Adrenal gland (tissue), 12 donors: ENCODE measurements around the gene MACO1. TPM values are rescaled to one million over a fixed set of nuclear protein-coding genes. Genes with fewer than 3 reads are reported as not detected.
"Not testable (repeated sequence)": the region's sequence is repeated elsewhere in the genome, so short reads cannot be mapped to it uniquely, and the experiment has no call there.

Source experiments
- DNase-seq, 7 donors: peaks; one replicate each; pipeline ENCODE4 v3.0.0-alpha.2; 2019 to 2020
- H3K27ac ChIP-seq, 5 donors: fragments of 200-600 bp; sonication (generic) in 4 of 5; 1 replicate in 3 of 5; 2 replicates in 2 of 5; pipeline versions ENCODE4 v1.5.1 to v1.8.0; 2016 to 2020; ENCODE audit warnings: mild to moderate bottlenecking in 1 of 5
- H3K27me3 ChIP-seq: fragments of 200-600 bp; 2 replicates; pipeline ENCODE4 v1.8.0; 2021
- H3K36me3 ChIP-seq, 2 donors: fragments of 200-600 bp; replicated peaks in 1 of 2; 1 replicate in 1 of 2; 2 replicates in 1 of 2; pipeline versions ENCODE4 v1.5.1 to v1.8.0; 2018 to 2022
- H3K4me1 ChIP-seq, 2 donors: fragments of 200-600 bp; replicated peaks in 1 of 2; 1 replicate in 1 of 2; 2 replicates in 1 of 2; pipeline versions ENCODE4 v1.5.1 to v1.8.0; 2018 to 2021
- H3K4me3 ChIP-seq, 4 donors: fragments of 200-600 bp; sonication (generic) in 3 of 4; one replicate each; pipeline ENCODE4 v1.5.1; 2016 to 2018
- H3K9me3 ChIP-seq, 3 donors: fragments of 200-600 bp; sonication (generic) in 1 of 3; replicated peaks in 1 of 3; 1 replicate in 2 of 3; 2 replicates in 1 of 3; pipeline versions ENCODE4 v1.5.1 to v1.8.0; 2016 to 2021
- POLR2A ChIP-seq, 2 donors: fragments of 450-650 bp; IDR thresholded peaks; one replicate each; pipeline ENCODE4 v1.6.1; 2017; ENCODE audit warnings: antibody characterized with exemption in 2 of 2, mild to moderate bottlenecking in 2 of 2, moderate library complexity in 1 of 2
- WGBS, 4 donors: extraction: QIAGEN DNeasy Blood & Tissue Kit in 2 of 4; methylation state at CpG; one replicate each; pipeline versions ENCODE4 v1.1.5 to v1.1.7; 2013 to 2017; 5-methylcytosine and 5-hydroxymethylcytosine counted together
- intact Hi-C, 2 donors: fragments of 100-400 bp; cut with DNase I; formaldehyde crosslinking; loops; one replicate each; pipeline versions ENCODE4 v1.14.1 to v1.15.0; 2022 to 2023
- polyA plus RNA-seq, 3 donors: library from polyadenylated mRNA; stranded (reverse); fragments of 200-250 nt in 2 of 3; fragments of 350-450 nt in 1 of 3; fragmentation: Illumina TruSeq in 1 of 3; extraction: RNeasy Lipid Tissue Mini Kit (QIAGEN cat#74804) in 1 of 3; gene quantifications; one replicate each; pipeline ENCODE4 v1.2.3, GENCODE V29; 2013 to 2014
- total RNA-seq, 9 donors: library from RNA; depleted of rRNA in 4 of 9; stranded (reverse); fragments of >200 nt in 4 of 9; fragments of 120-200 nt in 1 of 9; fragmentation: NEBNext Ultra II Directional in 1 of 9; extraction: Animal tissue kit (Norgen Biotek cat#: 25700) in 1 of 9; gene quantifications; one replicate each; pipeline versions ENCODE4 v1.1.0 to v1.2.4, GENCODE V29; 2013 to 2023
- TF ChIP-seq, protein P1 (sequence below), 6 experiments: fragments of 450-650 bp in 4 of 6; fragments of 200-600 bp in 2 of 6; sonication (generic) in 1 of 6; IDR thresholded peaks; 1 replicate in 5 of 6; 2 replicates in 1 of 6; pipeline versions ENCODE4 v1.5.1 to v1.8.0; 2016 to 2021; ENCODE audit warnings: antibody characterized with exemption in 6 of 6, mild to moderate bottlenecking in 2 of 6, moderate library complexity in 1 of 6
- donor health status: healthy with polysubstance abuse.
- donor health status: Bipolar disorder and iron deficiency.
- donor health status: DM: yes; HTN: yes; CAD: no.
- donor health status: DM: no; HTN: no; CAD: no.
- donor health status: DM: no; HTN: no; CAD: no.
- donor health status: DM: yes; HTN: yes; CAD: no.

MACO1 gene
- total and polyA plus RNA-seq, 12 donors: 15.1 to 48.4 (median 29.6) TPM

DNA sequence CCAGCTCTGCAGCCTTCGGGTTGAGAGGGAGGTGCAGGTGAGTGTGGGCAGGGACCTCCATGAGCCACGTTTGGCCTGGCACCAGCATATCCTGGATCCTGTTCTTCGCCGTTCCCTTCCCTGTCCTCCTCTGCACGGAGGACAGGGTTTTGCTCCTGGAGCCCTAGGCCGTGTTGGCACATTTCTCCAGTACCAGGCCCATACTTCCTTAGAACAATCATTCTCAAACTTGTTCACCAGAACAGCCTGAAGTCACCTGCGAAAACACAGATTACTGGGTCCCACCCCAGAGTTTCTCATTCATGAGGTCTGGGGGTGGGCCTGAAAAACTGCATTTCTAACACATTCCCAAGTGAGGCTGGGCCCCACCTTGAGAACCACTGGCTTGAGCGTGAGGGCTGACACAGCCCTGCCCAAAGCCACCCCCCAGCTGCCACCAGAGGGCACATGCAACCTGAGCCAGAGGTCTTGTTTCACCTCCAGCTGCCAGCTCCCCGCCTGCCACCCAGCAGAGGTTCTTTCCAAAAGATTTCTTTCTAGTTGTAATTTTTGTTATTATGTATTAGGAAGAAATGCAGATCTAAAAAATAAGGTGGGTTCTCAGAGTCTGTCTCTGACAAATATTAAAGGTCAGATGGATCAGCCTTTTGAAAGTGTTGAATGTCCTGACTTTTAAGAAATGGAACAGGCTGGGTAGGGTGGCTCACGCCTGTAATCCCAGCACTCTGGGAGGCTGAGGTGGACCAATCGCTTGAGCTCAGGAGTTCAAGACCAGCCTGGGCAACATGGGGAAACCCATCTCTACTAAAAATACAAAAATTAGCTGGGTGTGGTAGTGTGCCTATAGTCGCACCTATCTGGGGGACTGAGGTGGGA lies 73.1 kb downstream of the MACO1 start:
- peaks cover 0 to 5% of the 10 kb centered on the region in 2 donors for H3K36me3 ChIP-seq
- no peaks in the 10 kb centered on the region for H3K9me3 ChIP-seq
- peak in 6 of 7 donors; percentile 62 to 78 (median 68) for DNase-seq
- no peaks in the 10 kb centered on the region for H3K27me3 ChIP-seq
- intact Hi-C loops: no loop called here
- no peak overlapping the region for H3K27ac ChIP-seq
- TF ChIP-seq, protein P1, sequence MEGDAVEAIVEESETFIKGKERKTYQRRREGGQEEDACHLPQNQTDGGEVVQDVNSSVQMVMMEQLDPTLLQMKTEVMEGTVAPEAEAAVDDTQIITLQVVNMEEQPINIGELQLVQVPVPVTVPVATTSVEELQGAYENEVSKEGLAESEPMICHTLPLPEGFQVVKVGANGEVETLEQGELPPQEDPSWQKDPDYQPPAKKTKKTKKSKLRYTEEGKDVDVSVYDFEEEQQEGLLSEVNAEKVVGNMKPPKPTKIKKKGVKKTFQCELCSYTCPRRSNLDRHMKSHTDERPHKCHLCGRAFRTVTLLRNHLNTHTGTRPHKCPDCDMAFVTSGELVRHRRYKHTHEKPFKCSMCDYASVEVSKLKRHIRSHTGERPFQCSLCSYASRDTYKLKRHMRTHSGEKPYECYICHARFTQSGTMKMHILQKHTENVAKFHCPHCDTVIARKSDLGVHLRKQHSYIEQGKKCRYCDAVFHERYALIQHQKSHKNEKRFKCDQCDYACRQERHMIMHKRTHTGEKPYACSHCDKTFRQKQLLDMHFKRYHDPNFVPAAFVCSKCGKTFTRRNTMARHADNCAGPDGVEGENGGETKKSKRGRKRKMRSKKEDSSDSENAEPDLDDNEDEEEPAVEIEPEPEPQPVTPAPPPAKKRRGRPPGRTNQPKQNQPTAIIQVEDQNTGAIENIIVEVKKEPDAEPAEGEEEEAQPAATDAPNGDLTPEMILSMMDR (IDR thresholded peaks at IDR 0.05): peak; percentile 11 to 60 (median 50)
- no peak for TF ChIP-seq POLR2A (IDR thresholded peaks at IDR 0.05)
- 80 to 82% (median 81%) methylated on average over 12 of the region's 12 CpGs for WGBS, 4 donors
- no peak overlapping the region for H3K4me3 ChIP-seq
- H3K4me1 ChIP-seq: peaks cover 0 to 8% of the 10 kb centered on the region in 2 donors

DNA sequence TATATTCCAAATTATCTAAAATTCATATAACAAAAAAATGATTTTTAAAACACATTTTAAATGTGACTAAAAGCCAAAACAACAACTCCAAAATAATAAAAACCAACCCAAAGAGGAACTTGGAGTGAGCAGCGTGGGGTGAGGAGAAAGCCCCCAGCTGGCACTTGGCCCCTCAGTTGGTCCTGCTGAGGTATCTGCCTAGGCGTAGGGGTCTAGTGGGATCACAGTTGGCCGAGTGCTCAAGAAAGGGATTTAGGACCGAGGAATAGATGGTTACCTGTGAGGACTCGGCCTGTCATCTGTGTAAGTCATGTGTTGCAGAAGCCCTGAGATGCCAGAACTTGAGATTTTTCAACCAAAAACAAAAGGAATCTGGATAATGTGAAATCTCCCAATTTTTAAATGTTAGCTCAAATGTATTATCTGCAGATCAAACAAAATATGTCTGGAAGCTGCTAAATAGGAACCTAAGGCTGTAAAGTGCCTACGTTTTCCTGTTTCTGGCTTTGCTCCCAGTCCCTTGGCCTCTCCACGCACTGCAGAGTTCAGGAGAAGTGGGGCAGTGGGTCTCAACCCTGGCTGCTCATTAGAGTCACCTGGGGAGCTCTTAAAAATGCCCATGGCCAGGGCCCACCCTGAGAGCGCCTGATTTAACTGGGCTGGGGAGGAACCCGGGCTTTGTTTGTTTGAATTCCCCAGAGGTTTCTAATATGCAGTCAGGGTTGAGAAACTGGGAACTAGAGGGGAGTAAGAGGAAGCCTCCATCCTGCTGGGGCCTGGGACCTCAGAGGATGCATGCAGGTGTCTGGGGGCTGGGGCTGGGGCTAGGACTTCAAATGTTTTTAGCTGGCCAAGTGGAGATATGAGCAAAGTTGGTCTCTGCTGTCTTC lies 74.3 kb downstream of the MACO1 start:
- intact Hi-C loops: no loop called here
- no peak for TF ChIP-seq POLR2A (IDR thresholded peaks at IDR 0.05)
- TF ChIP-seq, protein P1 (IDR thresholded peaks at IDR 0.05): no peak
- no peak overlapping the region for H3K27ac ChIP-seq

DNA sequence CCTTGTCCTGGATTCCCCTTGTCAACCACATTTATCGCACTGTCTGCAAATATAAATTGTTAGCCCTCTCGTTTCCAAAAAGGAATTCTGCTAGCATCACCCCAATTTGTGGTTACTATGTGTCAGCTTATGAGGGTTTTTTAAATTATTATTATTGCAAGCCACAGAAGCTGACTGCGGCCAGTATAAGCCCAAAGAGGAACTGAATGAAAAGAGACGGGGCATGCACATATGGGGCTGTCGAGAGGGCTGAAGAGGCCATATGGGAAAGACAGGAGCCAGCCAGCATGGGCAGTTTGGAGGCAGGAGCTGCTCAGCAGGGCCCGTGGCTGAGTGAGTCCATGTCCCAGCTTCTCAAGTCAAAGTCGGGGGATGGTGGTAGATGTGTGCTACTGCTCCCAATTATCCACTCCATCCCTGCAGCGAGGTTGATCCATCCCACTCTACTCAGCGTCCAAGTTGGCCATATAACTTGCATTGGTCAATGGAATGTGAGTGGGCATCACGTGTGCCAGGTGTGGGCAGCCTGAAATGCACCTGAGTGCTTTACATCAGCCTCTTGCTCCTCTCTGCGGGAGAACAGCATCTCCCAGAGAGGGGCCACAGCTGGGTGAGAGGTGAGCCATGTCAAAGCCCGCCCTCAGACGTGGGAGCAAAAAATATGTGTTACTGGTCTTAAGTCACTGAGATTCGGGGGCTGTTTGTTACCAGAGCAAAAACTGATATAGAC lies 75.1 kb downstream of the MACO1 start:
- H3K9me3 ChIP-seq: no peaks in the 10 kb centered on the region
- 75 to 84% (median 81%) methylated on average over 13 to 14 of the region's 14 CpGs for WGBS, 4 donors
- no peak overlapping the region for H3K27ac ChIP-seq
- DNase-seq: peak in 2 of 7 donors; percentile 14 to 42
- H3K27me3 ChIP-seq: no peaks in the 10 kb centered on the region
- TF ChIP-seq, protein P1 (IDR thresholded peaks at IDR 0.05): no peak
- no peak for TF ChIP-seq POLR2A (IDR thresholded peaks at IDR 0.05)
- H3K4me3 ChIP-seq: no peak overlapping the region
- no peaks in the 10 kb centered on the region for H3K36me3 ChIP-seq
- peaks cover 0 to 4% of the 10 kb centered on the region in 2 donors for H3K4me1 ChIP-seq
- intact Hi-C loops: no loop called here

More for the DNA sequence above, 74.3 kb downstream of the MACO1 start:
- 62 to 68% (median 64%) methylated on average over 9 of the region's 9 CpGs for WGBS, 4 donors
- Histone ChIP-seq H3K27me3 (no peaks in the 10 kb centered on the region), H3K36me3 (no peaks in the 10 kb centered on the region), H3K4me1 (peaks cover 0 to 8% of the 10 kb centered on the region in 2 donors), H3K4me3 (no peak overlapping the region), H3K9me3 (no peaks in the 10 kb centered on the region)
- peak in 2 of 7 donors; percentile 20 to 48 for DNase-seq

DNA sequence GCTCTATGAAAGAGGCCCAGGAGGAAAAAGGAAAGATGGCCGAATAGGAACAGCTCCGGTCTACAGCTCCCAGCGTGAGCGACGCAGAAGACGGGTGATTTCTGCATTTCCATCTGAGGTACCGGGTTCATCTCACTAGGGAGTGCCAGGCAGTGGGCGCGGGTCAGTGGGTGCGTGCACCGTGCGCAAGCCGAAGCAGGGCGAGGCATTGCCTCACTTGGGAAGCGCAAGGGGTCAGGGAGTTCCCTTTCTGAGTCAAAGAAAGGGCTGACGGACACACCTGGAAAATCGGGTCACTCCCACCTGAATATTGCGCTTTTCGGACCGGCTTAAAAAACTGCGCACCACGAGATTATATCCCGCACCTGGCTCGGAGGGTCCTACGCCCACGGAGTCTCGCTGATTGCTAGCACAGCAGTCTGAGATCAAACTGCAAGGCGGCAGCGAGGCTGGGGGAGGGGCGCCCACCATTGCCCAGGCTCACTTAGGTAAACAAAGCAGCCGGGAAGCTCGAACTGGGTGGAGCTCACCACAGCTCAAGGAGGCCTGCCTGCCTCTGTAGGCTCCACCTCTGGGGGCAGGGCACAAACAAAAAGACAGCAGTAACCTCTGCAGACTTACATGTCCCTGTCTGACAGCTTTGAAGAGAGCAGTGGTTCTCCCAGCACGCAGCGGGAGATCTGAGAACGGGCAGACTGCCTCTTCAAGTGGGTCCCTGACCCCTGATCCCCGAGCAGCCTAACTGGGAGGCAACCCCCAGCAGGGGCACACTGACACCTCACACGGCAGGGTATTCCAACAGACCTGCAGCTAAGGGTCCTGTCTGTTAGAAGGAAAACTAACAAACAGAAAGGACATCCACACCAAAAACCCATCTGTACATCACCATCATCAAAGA lies 76.1 kb downstream of the MACO1 start:
- H3K4me3 ChIP-seq, H3K27me3 ChIP-seq, H3K4me1 ChIP-seq, H3K9me3 ChIP-seq, H3K27ac ChIP-seq, H3K36me3 ChIP-seq, intact Hi-C loops: not testable (repeated sequence)
- DNase-seq: peak in 3 of 7 donors; percentile 5 to 34 (median 14)
- 61 to 71% (median 67%) methylated on average over 19 to 33 of the region's 37 CpGs for WGBS, 4 donors
